Limb (tissue), 2 donors: ENCODE data around the gene MAGI2.
"Not testable (repeated sequence)": the region's sequence is repeated elsewhere in the genome, so short reads cannot be mapped to it uniquely, and the experiment has no call there.

Experiments used
- DNase-seq, 2 donors: peaks; one replicate each; pipeline ENCODE4 v3.0.0-alpha.2; 2016; ENCODE audit errors: extremely low spot score in 2 of 2

Gene MAGI2

DNA sequence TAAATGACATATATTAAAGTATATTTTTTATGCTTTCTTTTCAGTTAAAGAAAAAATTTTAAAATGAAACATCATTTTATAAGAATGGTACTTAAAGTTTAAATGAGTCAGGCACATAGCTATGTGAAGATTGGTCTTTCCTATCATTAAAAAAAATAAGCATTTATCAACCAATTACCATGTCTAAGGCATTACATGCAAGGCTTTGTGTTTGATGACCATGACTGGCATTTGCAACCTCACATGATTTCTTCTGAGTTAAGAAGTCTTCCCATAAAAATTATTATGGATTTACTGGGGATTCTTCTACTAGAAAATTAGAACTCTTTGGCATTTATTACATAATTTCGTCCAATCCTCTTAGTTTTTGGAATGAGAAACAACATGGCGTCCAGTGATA lies 776.1 kb downstream of the MAGI2 start:
- no peak for DNase-seq

DNA sequence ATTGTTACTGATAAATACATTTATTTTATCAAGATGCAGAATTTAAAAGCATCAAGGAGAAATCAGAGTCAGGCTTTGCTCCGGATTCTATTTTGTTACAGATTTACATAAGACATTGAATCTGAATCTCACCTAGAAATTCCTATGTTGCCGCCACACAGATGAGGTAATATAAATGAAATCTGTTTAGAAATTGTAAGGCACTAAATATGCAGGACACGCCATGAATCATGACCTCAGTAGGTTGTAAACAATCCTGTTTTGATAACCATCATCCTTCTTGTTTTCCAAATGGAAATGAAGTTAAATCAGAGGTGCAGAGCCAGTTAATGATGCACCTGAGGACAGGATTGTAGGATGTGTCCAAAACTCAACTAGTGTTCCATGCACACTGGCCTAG lies 778.0 kb downstream of the MAGI2 start:
- DNase-seq, result no peak

DNA sequence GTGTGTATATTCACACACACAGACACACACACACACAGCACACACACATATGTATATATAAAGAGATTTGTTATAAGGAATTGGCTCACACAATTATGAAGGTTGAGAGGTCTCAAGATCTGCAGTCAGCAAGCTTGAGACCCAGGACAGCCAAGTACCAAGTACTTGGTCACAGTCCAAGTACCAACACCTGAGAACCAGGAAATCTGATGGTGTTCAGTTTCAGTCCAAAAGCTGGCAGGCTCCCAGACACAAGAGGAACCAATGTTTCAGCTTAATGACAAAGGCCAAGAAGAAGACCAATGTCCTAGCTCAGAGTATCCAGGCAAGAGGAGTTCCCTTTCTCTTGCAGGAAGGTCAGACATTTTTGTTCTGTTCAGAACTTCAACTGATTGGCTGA lies 780.2 kb downstream of the MAGI2 start:
- no peak for DNase-seq

DNA sequence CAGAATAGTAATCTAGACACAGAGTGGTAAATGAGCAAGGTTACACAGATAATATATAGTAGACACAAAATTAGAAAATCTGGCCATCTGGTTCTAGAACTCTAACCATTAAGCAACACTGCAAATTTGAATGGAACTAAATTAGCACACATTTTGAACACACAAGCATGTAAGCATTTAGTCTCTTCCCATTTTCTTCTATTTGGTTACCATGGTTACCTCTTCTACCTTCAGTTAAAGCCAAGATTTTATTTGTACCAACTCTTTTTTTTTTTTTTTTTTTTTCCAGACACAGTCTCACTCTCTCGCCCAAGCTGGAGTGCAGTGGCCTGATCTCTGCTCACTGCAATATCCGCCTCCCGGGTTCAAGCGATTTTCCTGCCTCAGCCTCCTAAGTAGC lies 790.5 kb downstream of the MAGI2 start:
- DNase-seq, result no peak

DNA sequence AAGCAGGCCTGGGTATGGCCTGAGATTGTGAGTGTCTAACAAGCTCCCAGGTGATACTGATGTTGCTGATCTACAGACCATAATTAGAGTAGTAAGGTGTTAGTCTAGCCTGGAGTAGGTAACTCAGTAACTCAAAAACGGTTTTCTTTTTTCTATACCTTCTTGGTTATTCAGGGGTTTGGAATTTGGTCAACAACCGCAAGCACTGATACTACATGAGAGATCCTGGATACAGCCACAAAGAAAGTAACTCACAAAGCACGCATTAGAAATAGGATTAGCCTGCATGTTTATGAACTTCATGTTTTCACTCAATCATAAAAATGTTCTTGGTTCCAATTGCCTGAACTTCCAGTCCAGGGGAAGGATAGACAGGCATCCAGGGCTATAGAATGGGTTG lies 803.5 kb downstream of the MAGI2 start:
- DNase-seq, result no peak

DNA sequence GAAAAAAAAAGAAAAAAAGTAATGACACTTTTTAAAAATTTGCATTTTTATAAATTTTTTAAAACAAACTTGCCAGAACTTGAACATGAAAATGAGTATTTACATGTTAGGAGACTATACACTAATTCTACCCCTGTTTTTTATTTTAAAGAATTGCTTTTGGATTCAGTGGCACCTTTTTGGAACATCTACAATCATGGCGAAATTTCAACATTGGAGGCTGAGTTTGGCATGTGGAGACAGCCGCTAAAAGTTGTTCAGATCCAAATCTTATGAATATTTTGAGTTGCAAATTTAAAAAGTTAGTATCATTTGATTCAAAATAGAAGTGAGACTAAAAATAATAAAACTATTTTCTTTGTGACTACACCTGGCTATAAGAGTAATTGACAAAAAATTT lies 804.2 kb downstream of the MAGI2 start:
- no peak for DNase-seq

DNA sequence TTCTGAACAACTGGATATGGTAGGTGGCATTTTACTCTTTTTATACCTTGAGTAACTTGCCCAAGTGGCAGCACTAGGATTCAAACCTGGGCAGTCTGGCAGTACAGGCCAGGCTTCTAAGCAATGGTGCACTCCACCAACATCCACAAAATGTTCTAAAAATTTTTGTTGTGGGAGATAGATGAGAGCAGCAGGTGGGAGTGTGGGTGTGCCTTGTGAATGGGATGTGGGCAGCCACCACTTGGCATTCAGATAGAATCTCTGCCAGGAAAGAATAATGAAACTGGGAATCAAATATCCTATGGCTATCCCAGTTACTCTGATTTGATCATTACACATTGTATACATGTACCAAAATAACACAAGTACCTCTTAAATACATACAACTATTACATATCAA lies 810.7 kb downstream of the MAGI2 start:
- DNase-seq, result no peak

DNA sequence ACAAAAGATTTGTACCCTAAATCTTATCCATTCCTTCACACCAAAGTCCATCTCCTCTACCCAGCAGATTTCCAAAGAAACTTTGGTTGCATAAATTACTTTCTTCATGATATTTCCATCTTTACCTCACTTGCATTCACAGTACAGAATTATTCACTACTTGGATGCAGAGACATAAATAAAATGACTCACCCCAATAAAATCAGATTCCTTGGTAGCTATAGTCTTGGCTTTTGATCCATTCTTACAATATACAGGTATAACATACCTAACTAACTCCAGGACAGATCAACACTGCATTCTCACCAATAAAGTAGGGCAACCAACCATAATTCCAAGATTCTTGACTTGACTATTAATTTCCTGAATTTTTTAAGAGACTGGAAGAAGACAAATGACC lies 815.1 kb downstream of the MAGI2 start:
- DNase-seq, result no peak

DNA sequence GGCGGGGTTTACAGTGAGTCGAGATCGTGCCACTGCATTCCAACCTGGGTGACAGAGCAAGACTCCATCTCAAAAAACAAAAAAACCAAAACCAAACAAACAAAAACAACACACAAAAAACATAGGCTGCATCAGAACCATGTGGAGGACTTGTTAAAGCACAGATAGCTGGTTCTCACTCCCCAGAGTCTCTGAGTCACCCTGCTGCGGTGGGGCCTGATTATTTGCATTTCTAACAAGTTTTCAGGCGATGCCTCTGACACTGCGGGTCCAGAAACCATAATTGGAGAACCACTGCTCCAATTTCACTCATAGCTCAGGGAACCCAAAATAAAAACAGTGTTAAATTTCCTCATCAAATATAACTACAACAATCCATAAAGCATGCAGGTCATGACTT lies 816.7 kb downstream of the MAGI2 start:
- no peak for DNase-seq

DNA sequence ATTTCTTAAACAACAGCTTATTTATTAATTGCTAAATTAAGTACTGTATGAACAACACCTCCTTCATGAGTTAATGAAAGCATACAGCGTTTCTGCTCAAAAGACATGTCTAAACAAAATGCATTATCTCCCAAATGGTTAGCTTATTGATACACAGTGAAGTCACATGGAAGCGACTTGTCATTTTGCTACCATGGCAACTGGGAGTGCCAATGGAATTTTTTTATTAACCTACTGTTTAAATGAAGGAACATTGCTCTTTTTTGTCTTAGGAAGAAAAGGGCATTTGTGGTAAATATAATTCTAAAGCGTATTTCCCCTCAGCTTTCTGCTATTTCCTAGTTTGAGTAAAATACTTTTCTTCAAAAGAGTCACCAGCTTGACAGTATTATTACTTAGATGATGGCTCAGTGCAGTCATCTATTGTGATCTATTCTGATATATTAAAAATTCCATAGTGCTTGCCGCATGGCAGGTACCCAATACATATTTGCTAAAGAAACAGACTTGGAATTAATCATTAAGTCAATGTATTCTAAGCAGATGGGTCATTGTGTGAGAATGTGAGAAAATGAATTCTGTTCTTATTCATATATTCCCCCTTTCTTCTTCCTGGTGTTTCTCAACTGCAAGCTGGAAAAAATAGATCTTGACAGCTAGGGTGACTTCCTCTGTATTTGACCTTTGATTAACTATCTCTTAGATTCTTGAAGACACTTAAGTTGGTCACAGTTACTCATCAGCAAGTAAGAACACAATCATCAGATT lies 818.3 kb downstream of the MAGI2 start:
- no peak for DNase-seq

DNA sequence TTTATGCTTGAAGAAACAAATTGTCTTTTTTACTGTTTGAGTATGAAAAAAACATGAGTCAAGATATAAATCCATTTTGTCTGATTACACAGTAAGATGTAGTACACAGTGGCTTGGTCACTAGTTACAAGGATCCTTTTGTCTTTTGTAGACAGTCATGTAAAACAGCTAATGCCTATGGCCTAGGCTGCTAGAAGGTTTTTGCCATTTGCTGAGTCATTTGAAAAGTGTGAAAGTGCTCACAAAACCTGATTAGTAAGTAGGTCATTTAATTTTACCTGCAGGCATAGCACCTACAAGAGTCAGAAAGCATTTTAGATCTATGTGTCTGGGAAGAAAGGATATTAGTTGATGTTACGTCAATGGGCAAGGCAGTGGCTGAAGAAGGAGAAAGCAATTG lies 819.4 kb downstream of the MAGI2 start:
- DNase-seq, result no peak

DNA sequence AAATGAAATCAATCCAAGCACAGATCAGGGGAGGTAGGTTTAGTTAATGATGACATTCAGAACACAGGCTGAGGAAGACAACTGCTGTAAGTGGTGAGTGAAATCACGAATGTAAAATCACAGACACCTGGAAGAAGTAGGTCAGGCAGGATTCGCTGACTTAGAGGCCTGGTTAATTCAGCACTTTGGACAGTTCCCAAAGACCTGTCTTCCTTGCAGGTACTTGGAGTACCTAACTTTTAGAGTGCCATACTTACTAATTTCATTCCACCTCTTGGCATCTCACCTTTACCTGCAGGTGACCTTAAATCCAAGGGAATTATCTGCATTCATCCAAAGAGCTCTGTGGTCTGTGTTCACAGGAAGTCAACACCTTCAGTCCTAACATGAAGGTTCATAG lies 832.5 kb downstream of the MAGI2 start:
- no peak for DNase-seq

DNA sequence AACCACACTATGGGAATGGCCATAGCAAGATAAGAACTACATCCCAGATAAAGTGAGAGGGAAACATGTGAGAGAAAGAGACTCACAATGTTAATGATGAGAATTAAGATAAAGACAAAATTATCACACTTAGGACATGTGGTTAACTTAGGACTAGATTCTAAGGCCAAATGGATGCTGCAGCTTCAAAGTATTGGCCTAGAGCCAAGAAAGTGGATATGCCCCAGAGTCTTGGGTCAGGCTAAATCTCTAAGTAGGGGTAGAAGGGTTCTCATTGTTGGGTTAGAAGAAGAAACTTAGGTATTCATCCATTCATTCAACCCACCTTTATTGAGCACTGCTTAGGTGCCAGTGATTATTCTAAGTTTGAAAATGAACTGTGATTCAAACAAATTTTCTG lies 836.9 kb downstream of the MAGI2 start:
- DNase-seq, result no peak

DNA sequence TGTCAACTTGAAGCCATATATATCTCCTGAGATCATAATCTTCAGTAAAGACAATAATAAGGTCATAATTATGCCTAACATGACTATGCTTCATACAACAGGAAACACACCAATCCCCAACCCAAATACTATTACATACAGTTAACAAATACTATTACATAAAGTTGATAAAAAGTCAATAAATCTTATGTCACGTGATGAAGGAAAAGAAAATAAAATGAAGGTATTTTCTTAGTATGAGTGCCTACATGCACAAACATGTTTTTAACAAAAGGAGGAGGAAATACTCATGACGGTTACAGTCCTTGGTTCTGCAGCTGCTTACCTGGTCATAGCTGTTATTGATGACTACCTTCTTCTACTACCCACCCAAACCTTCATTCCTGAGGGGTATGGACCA lies 844.2 kb downstream of the MAGI2 start:
- no peak for DNase-seq

DNA sequence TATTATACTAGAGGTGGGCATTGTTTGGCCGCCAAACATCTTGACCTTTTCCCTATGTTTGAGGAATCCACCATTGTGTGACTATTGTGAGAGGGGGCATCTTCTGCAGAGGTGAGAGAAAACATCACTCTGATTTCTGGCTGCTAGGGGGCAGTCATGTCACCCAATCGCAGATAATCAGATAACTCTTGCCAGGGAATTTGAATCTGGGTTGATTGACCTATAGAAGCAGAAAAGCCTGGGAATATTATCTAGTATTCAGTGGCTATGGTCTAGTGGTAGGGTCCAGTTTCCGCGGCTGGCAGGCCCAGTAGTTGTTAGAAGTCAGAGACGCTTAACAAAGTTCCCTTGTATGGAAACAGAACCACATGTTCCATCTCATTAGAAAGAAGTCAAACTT lies 846.4 kb downstream of the MAGI2 start:
- DNase-seq, result no peak

DNA sequence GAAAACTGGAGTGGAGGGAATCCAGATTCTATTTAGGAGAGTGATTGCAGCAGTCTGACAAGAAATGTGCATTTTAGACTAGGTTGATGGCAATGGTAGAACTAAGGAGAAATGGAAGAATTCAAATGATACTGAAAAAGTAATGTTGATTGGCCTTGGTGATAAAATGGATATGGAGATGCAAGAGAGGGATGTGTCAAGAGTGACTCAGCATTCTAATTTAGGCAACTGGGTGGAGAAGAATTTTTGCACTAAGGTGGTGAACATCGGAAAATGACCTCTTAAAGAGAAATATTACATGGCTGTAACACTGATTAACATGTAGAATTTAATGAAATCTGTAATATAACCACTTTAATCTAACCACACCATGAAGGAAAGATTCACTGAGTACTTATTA lies 848.3 kb downstream of the MAGI2 start:
- DNase-seq, result no peak

DNA sequence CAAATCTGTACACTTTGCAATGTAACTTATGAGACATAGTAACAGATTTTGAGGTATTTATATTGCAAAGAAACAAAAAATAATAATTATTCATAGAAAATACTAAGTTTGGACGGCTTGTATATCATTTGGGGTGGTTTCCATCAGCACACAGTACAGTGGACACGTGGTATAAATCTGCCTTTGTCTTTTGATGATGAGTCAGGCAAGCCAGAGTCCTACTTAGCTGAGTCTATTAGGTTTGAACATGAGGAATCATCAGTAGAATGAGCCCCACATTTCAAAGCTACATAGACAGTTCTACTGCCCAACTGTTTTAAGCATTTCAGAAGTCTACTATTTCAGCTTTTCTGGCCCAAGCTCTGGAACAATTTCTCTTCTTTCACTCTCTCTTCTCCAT lies 851.7 kb downstream of the MAGI2 start:
- DNase-seq, result no peak

DNA sequence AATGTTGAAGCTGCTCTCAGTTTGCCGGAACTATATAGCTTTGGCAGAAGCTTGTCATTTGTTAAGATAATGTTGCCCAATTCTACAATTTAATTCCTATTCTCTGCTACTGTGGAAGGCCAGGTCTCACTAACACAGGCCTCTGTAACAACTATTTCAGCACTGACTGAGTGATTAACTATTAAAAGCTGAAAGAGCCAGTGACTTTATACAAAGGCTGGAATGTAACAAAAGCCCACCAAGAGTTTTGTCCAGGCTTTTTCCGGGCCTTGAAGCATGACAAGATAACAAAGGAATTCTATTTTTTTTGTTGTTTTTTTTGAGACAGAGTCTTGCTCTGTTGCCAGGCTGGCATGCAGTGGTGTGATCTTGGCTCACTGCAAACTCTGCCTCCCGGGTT lies 859.3 kb downstream of the MAGI2 start:
- no peak for DNase-seq

DNA sequence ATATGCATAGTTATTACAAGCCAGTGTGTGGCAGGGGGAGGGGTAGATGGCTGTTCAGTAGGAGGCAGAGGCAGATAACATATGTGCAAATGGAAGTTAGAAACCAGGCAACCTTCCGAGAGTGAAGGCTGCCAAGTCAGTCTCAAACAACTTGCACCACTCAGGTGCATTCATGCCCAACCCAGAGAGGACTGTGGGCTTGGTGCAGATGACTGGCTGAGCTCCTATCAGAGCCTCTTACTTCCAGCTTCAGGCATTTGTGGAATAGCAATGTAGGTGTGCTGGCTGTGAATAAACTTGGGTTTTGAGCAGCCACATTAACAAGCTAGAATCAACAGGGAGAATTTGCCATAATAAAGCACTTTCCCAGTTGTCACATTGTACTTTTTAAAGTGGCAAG lies 865.1 kb downstream of the MAGI2 start:
- DNase-seq, result no peak

DNA sequence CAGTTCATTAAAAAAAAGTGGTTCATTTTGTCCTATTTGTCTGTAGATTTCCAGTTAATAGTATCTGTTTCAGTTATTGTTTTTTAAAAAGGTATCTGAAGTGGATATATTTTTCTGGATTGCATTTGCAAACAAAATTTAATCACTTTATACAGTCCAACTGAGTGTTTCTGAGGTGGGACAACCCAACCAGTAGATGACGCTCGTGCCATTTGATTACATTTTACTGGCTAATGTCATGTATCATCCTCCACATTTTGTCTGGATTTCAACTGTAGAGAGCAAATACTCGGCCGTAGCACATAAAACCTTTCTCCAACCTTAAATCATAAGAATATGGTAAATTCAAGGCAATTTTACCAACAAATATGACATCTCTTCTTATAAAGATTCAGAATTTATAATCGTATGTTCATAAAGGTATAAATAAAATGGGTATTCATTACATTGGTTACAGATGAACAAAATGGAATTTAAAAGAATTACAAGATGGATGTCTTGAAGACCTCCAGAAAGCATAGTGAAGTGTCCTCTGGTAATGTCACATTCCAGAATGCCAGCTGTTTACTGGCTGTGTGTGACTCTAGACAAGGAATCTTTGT lies 865.9 kb downstream of the MAGI2 start:
- DNase-seq, result no peak

DNA sequence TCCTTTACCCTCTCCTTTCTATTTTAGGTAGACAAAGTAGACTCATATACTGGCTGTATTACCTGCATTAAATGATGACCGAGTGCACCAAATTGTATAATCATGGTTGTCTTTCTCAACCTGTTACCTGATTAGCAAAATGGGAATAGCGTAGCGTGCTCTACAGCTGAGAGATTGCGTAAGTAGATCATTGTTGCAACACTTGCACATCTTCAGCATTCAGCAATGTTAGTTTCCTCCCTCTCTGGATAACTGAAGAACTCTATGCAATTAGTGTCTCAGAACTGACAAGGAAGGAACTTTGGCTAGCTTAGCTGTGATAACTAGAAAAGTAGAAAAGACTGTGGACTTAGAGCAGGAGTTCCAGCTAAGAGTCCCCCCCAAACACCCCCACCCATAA lies 867.5 kb downstream of the MAGI2 start:
- no peak for DNase-seq

DNA sequence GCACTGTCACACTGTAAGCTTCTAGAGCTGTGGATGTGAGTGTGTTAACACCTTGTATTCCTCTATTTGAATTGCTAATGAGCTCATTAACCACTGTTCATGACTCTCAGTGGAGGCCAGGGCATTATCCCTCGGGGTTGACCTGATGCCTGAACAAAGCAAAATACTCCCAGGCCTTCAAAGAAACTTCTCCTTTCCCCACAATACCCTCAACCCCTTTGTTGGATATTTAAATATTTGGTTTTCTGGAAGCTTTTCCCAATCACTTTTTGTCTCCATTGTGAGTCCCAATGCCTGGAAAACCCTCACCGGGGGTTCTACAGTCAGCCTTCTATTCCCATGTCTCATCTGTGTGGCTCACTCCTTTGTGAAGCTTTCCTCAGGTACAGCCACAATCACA lies 874.8 kb downstream of the MAGI2 start:
- no peak for DNase-seq

DNA sequence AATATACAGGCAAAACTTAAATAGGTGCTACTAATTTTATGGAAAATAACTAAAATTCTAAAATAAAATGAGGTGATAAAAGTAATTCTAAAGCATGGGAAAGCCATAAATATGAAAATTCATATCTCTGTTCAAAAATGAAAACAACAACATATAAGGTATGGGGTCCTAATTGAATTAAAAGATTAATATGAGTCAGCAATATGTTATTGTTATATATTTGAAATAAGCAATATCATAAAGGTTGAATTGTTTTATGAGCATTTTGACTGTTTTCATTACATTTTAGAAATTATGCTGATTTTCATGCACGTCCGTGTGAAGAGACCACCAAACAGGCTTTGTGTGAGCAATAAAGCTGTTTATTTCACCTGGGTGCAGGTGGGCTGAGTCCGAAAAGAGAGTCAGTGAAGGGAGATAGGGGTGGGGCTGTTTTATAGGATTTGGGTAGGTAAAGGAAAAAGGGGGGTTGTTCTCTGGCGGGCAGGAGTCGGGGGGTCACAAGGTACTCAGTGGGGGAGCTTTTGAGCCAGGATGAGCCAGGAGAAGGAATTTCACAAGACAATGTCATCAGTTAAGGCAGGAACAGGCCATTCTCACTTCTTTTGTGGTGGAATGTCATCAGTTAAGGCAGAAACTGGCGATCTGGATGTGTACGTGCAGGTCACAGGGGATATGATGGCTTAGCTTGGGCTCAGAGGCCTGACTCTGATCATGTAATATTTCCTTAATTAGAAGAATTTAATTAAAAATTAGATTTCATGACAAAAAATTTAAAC lies 876.1 kb downstream of the MAGI2 start:
- not testable (repeated sequence) for DNase-seq
